Measurements from ENCODE around the gene MESP2.
A peak's percentile ranks its signal among the peaks of the same experiment; 100 is the strongest.

MESP2 gene

DNA sequence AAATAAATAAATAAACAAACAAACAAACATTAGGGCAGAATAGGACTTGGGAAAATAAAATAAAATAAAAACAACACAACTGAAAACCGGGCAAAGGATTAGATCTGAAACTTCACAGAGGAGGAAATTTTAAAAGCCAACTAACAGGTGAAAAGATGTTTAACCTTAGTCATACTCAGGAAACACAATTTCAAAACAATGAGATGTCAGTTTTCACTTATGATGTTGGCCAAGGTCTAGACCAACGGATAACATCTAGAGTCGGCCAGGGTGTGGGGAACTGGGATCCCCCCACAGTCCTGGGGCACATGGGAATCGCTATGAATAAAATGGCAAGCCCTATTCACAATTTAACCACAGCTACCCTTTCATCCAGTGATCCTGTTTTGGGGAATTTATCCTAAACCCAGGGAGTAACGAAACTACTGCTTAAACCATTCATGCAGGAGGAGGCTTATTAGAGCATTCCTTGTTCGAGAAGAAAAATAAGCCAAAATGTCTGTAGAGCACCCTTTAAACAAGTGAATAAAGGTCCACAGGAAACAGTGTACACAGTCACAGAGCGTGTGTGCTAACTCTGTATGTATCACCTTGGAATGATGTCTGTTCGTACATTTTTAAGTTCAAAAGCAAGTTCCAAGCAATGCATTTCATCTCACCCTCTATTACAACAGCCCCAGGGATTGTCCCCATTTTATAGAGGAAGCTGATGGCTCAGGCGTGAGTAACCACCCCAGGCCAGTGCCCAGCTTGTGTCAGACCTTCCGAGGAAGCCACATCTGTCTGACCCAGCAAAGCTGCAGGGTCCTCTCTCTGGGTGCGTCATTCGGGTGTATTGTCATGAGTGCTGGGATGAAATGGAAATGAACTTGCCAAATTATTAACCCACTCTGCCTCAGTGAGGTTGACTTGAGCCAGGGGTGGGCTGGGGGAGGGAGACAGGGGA lies 44.8 kb downstream of the MESP2 start:
- DNase-seq: no peak

DNA sequence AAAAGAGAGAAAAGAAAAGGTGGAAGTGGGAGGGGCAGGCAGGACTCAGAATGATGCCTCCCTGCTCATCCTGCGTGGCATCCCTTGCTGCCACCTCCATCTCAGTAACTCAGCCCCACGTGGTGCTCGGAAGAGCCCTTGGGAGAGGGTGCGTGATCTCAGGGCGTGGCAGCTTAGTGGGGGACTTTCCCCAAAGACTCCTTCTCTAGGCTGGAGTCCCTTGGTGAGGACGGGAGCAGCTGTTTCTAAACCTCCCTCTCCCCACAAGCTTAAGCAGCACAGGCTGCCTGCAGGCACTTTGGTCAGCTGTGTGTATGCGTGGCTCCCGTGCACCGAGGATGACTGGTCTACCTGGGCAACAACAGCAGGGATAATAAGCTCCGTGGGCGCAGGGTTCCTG lies 45.9 kb downstream of the MESP2 start:
- DNase-seq: no peak

DNA sequence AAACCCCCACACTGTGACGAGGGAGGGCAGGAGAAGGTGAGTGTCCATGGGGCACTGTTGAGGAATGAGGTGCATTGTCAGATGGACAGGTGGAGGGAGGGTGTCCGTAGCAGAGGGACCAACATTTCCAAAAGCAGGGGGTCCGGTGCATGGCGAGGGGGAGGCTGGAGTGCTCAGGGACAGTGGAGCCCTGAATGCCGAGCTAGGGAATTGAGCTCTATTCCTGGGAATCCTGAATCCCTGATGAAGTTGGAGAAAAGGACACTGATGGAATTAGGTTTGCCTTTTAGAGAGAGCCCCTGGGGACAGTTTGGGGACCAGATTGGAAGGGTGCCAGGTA lies 46.4 kb downstream of the MESP2 start:
- DNase-seq: no peak

DNA sequence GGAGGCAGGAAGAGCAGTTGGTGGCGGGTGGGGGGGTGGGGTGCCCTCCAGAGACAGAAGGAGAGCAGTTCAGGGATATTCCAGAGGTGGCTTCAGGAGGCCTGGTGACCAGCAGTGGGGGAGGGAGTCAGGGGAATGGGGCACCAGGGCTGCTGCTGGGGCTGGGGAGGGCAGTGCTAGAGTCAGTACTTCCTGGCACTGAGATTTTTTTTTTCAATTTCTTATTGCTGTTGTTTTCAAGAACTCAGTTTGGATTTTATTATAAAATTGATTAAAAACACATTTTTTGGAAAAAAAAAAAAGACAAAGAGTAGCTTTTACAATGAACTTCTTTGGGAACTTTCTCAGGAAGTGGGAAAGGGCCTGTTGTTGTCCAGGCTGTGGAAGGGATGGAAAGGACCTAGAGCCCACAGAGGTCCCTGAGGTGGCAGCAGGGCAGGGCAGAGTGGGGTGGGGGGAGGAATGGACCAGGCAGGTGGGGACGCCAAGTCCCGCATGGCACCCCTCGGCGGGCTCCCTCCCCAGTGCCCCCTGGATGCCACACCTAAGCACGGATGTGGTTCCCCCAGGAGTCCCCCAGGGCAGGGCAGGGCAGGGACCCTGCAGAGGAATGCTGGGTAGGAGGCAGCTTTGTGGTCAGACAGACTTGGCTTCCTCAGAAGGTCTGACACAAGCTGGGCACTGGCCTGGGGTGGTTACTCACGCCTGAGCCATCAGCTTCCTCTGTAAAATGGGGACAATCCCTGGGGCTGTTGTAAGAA lies 47.0 kb downstream of the MESP2 start:
- no peak for DNase-seq

DNA sequence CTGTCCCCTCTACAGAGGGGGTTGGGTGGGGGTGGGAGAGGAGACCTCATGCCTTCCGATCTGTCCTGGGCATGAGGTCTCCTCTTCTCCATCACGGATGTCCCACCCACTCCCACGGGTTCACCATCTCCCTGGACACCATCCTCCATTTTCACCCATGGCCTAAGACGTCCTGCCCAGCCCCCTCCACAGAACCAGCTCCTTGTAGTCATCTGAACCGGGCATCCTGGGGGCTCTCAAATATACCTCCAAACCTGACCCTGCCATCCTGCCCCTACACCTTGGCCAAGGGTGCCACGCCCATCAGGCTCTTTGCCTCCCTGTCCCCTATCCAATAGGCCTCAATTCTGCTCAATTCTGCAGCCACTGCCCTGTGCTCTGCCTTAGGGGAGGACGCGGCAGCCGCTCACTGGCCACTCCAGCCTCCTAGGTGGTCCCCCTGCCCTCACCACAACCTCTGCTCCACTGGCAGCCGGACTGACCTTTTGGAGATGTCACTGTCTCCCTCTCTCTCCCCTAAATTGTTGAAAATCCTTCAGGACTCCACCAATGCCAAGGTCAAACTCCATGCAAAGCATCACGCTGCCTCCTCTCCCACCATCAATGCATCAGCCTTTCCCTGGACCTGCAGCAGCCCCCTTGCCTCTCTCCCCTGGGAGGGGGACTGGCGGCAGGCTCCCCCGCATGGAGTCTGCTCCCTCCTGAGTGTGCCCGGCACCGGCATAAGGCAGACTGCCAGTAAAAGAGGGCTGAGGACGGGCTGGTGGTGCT lies 47.9 kb downstream of the MESP2 start:
- DNase-seq: no peak

DNA sequence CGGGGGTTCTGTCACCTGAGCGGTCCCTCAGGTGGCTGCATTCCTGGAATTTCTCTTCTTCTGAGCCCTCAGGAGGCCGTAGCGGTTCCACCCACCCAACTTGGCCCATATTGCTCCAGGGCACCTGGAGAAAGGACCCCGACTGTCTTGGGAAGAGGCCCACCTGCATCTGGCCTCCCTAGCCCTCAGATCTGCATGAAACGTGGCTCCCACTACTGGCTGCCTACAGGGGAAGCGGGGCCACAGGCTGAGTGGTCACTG lies 48.4 kb downstream of the MESP2 start:
- no peak for DNase-seq

DNA sequence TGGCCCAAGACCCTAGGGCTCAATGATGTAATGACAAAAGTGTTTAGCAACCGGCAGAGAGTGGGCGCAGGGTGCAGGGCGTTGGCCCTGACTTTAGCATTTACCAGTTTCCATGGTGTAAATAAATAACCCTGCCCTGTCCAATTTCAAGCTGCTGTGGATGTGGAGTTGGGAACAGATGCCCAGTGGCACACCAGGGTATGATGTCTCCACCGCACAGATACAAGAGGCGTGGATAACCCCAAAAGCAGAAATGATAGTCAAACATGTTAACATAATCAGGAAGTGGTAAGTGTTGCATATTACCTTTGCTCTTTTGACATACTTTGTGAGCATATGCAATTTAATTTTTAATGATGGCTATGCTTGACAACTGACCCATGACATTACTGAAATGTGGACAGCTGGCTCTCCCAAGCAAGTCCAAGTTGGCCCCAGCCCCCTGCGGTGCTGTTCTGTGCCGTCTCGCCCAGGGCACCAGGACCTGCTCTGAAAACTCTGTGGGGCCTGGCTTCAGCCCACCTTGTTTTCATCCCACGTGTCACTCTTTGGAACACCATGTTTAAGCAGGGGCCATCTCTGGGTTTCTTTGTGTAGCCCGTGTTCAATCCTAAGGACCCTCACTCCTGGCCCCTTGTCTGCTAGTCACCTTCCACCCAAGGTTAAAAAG lies 49.3 kb downstream of the MESP2 start:
- peak; percentile 18 for DNase-seq

DNA sequence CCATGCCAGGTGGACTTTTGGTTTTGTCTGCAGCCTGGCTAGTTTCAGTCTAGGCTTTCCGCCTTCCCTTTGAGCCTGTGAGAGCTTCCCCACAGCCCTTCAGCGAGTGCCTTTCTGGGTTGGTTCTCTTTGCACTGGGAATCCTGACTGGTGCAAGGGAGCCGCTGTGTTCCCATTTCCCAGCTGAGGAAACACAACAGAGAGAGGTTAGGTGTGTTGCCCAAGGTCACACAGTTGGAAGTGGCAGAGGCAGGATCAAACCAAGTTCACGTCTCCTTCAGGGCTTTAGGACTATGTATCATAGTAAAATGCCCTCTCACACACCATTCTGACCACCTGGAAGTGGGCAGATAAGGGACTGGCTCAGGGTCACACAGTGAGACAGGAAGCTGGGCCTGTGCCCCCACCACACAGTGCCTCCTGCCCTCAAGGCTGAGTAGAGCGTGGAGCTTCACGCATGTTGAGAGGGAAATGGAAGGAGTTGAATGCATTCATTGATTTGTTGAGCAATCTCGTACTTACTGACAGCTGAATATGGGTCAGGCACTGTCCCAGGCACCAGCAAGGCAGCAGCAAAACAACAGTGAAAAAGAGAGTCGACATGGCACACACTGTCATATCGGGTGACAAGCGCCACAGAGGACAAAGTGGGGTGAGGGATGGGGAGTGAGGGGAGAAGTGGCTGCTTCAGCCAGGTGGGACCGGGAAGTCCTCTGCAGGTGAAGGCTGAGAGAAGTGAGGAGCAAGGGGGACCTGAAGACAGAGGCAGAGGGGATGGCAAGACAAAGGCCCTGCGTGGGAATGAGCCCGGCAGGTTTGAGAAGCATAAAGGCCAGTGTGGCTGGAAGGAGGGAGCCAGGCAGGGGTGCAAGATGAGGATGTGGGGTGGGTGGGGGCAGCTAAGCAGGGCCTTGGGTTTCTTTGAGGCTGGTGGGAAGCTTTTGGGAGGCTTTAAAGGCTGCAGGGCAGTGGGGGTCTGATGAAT lies 50.8 kb downstream of the MESP2 start:
- no peak for DNase-seq

DNA sequence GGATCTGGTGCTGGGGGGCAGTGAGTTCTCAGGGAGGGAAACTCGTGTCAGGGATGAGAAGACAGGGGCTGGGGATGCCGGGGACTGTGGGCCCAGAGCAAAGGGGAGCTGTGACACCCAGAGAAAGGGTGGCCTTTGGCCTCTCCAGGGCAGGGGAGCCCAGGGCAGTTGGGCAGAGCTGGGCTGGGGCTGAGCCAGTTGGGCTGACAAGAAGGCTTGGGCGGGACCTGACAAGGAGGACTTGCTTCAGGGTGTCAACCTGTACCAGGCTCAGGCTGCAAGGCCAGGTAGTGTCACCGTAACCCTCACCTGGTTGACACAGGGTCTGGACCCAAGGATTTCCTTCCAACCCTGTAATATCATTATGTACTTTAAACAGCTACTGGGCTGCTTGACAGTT lies 51.7 kb downstream of the MESP2 start:
- DNase-seq: no peak

All from CD4-positive, alpha-beta T cell treated with Interleukin-21 for 1 hour (primary cell).